Spleen (tissue), 7 donors: Measurements from ENCODE around the gene OGT.

Experiments
- CTCF ChIP-seq, 11 experiments: fragments of 200-600 bp in 7 of 11; fragments of 450-650 bp in 4 of 11; sonication (generic) in 4 of 11; IDR thresholded peaks in 8 of 11; conservative IDR thresholded peaks in 3 of 11; 1 replicate in 7 of 11; 2 replicates in 4 of 11; pipeline versions ENCODE4 v1.4.0 to v1.8.0; 2016 to 2021; ENCODE audit warnings: antibody characterized with exemption in 11 of 11, inconsistent platforms in 4 of 11, mild to moderate bottlenecking in 1 of 11
- POLR2A ChIP-seq, 3 donors: fragments of 450-650 bp; IDR thresholded peaks; one replicate each; pipeline ENCODE4 v1.5.1; 2017; ENCODE audit warnings: antibody characterized with exemption in 3 of 3, mild to moderate bottlenecking in 1 of 3
- donor health status: DM: no; HTN: no; CAD: no; lungs with moderate emphysema.
- donor health status: DM: no; HTN: no; CAD: no.
- donor health status: DM: no; HTN: no; CAD: no.

- TF ChIP-seq CTCF (IDR thresholded peaks at IDR 0.05 in 8 of 11, conservative IDR thresholded peaks at IDR 0.05 in 3 of 11) (no peak), POLR2A (IDR thresholded peaks at IDR 0.05) (no peak)
These were observed 32.7 kb downstream of the OGT start for GRCh38 chrX:71565474-71566041.
